ENCODE data around the gene RTN4. TPM values are rescaled to one million over a fixed set of nuclear protein-coding genes. Genes with fewer than 3 reads are reported as not detected.
A peak's percentile ranks its signal among the peaks of the same experiment; 100 is the strongest.

The RTN4 gene
- total RNA-seq, 1 experiment from 2014 or later: 394 TPM

GRCh38 chr2:54979321-54980044 is 70.8 kb downstream of the RTN4 start:
- peak overlapping the region; percentile 51 for H3K27ac Mint-ChIP-seq (ENCODE audit: unreplicated experiment)
- peaks cover 49% of the 10 kb centered on the region for H3K4me1 Mint-ChIP-seq (ENCODE audit: low read depth, unreplicated experiment)
- H3K27me3 Mint-ChIP-seq (ENCODE audit: unreplicated experiment): no peaks in the 10 kb centered on the region
- H3K9me3 Mint-ChIP-seq (ENCODE audit: low read depth, unreplicated experiment): no peaks in the 10 kb centered on the region
- DNase-seq: peak; percentile 58
- intact Hi-C loops (cut with micrococcal nuclease; ENCODE audit: unreplicated experiment): loop anchor here (2.0 kb wide), 1 partner anchor 31 kb away; no protein-coding TSS in a partner anchor
- CTCF ChIA-PET: interaction anchor here (0.7 to 1.3 kb wide), 3 partner anchors 18 to 35 kb away, joined by 3 to 4 read pairs (median 3); no protein-coding TSS in a partner anchor
- TF ChIP-seq, protein P1, sequence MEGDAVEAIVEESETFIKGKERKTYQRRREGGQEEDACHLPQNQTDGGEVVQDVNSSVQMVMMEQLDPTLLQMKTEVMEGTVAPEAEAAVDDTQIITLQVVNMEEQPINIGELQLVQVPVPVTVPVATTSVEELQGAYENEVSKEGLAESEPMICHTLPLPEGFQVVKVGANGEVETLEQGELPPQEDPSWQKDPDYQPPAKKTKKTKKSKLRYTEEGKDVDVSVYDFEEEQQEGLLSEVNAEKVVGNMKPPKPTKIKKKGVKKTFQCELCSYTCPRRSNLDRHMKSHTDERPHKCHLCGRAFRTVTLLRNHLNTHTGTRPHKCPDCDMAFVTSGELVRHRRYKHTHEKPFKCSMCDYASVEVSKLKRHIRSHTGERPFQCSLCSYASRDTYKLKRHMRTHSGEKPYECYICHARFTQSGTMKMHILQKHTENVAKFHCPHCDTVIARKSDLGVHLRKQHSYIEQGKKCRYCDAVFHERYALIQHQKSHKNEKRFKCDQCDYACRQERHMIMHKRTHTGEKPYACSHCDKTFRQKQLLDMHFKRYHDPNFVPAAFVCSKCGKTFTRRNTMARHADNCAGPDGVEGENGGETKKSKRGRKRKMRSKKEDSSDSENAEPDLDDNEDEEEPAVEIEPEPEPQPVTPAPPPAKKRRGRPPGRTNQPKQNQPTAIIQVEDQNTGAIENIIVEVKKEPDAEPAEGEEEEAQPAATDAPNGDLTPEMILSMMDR (IDR thresholded peaks at IDR 0.05; ENCODE audit: unreplicated experiment): no peak
- peaks cover 15% of the 10 kb centered on the region for H3K36me3 Mint-ChIP-seq (ENCODE audit: insufficient read depth, unreplicated experiment)
- BruUV-seq (replicated peaks): no TSS peak
- H3K4me3 Mint-ChIP-seq (ENCODE audit: low read depth, unreplicated experiment): no peak overlapping the region

- BruUV-seq (replicated peaks): no TSS peak
- no peaks in the 10 kb centered on the region for H3K27me3 Mint-ChIP-seq (ENCODE audit: unreplicated experiment)
- DNase-seq: no peak
- intact Hi-C loops (cut with micrococcal nuclease; ENCODE audit: unreplicated experiment): no loop called here
- no peak overlapping the region for H3K27ac Mint-ChIP-seq (ENCODE audit: unreplicated experiment)
- H3K9me3 Mint-ChIP-seq (ENCODE audit: low read depth, unreplicated experiment): no peaks in the 10 kb centered on the region
- TF ChIP-seq, protein P1 (IDR thresholded peaks at IDR 0.05; ENCODE audit: unreplicated experiment): no peak
- H3K4me3 Mint-ChIP-seq (ENCODE audit: low read depth, unreplicated experiment): no peak overlapping the region
- H3K36me3 Mint-ChIP-seq (ENCODE audit: insufficient read depth, unreplicated experiment): peaks cover 20% of the 10 kb centered on the region
- peaks cover 34% of the 10 kb centered on the region for H3K4me1 Mint-ChIP-seq (ENCODE audit: low read depth, unreplicated experiment)
- CTCF ChIA-PET: interaction anchor here (0.7 to 1.2 kb wide), 2 partner anchors 26 to 77 kb away, joined by 3 to 5 read pairs; no protein-coding TSS in a partner anchor
Observed at GRCh38 chr2:54977149-54977548, 73.1 kb downstream of the RTN4 start.

DNA sequence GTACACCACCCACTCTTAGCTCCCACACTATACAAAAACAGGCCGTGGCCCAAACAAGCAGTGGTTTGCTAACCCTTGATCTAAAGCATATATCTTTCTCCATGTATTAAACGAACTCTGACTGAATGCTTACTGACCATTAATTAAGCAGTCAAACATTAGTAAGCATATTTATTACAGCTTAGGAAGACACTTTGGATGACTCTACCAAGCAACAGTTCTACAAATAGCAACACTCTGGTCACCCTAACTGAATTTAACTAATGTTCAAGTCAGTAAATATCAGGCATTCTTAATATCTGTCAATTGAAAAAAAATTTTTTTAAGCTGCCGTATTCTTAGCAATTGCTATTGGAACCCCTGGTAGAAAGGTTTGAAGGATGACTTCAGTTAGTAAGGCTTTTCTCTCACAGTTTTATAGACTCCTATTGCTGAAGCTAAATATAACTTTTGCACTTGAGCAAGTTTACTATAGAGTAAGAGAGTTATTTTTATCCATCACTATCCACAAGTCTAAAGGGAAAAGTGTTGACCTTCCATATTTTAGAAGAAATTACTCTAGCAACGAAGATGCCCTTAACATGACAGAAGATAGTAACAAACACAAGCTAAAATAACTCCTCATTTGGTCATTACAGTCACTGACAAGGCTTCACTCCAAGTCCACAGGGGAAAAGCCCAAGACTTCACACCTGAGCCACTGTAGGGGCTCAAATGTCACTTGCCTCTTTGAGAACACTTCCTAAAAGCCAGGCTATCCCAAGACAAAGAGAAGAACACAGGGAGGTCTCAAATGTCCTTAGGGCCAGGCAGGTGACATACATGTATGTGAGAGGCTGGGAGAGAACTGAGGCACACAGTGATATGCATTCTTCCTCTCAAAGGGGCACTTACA is 74.4 kb downstream of the RTN4 start:
- CTCF ChIA-PET: interaction anchor here (1.2 kb wide), 1 partner anchor 8 kb away, joined by 3 read pairs; no protein-coding TSS in a partner anchor
- no TSS peak for BruUV-seq (replicated peaks)

DNA sequence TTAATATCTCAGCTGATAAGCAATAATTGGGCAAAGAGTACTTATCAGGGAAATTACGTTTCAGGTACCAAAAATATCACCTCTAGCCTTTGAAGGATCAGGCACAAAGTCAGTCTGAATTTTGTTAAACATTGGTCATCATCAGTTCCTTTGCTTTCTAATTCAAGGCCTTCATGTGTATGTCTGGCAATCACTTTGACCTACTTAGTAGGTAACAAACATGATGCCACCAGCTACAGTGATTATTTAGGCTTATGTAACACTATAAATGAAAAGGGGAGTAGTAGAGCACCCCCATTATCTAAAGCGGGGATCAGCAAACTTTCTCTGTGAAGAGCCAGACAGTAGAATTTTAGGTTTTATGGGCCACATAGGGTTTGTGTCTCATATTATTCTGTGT is 75.1 kb downstream of the RTN4 start:
- Mint-ChIP-seq H3K4me3 (ENCODE audit: low read depth, unreplicated experiment) (no peak overlapping the region), H3K9me3 (ENCODE audit: low read depth, unreplicated experiment) (no peaks in the 10 kb centered on the region), H3K27ac (ENCODE audit: unreplicated experiment) (no peak overlapping the region), H3K36me3 (ENCODE audit: insufficient read depth, unreplicated experiment) (peaks cover 24% of the 10 kb centered on the region), H3K4me1 (ENCODE audit: low read depth, unreplicated experiment) (peaks cover 24% of the 10 kb centered on the region), H3K27me3 (ENCODE audit: unreplicated experiment) (no peaks in the 10 kb centered on the region)
- intact Hi-C loops (cut with micrococcal nuclease; ENCODE audit: unreplicated experiment): no loop called here
- CTCF ChIA-PET: interaction anchor here (1.2 kb wide), 1 partner anchor 9 kb away, joined by 3 read pairs; no protein-coding TSS in a partner anchor
- no TSS peak for BruUV-seq (replicated peaks)
- TF ChIP-seq, protein P1 (IDR thresholded peaks at IDR 0.05; ENCODE audit: unreplicated experiment): no peak
- no peak for DNase-seq

More for the DNA sequence above, 74.4 kb downstream of the RTN4 start:
- H3K9me3 Mint-ChIP-seq (ENCODE audit: low read depth, unreplicated experiment): no peaks in the 10 kb centered on the region
- no peak overlapping the region for H3K4me3 Mint-ChIP-seq (ENCODE audit: low read depth, unreplicated experiment)
- intact Hi-C loops (cut with micrococcal nuclease; ENCODE audit: unreplicated experiment): no loop called here
- no peak for DNase-seq
- H3K36me3 Mint-ChIP-seq (ENCODE audit: insufficient read depth, unreplicated experiment): peaks cover 26% of the 10 kb centered on the region
- peak overlapping the region; percentile 47 for H3K27ac Mint-ChIP-seq (ENCODE audit: unreplicated experiment)
- no peaks in the 10 kb centered on the region for H3K27me3 Mint-ChIP-seq (ENCODE audit: unreplicated experiment)
- peaks cover 31% of the 10 kb centered on the region for H3K4me1 Mint-ChIP-seq (ENCODE audit: low read depth, unreplicated experiment)
- TF ChIP-seq, protein P1 (IDR thresholded peaks at IDR 0.05; ENCODE audit: unreplicated experiment): no peak
